Gastrocnemius medialis (tissue), 4 donors: ENCODE data around the gene UTP20.

Source experiments
- CTCF ChIP-seq, 5 experiments: fragments of 450-650 bp in 3 of 5; fragments of 200-600 bp in 2 of 5; sonication (generic) in 2 of 5; IDR thresholded peaks in 4 of 5; conservative IDR thresholded peaks in 1 of 5; 1 replicate in 4 of 5; 2 replicates in 1 of 5; pipeline ENCODE4 v1.5.1; 2016 to 2019; ENCODE audit warnings: antibody characterized with exemption in 5 of 5, mild to moderate bottlenecking in 3 of 5, moderate library complexity in 3 of 5
- POLR2A ChIP-seq, 2 donors: fragments of 450-650 bp; IDR thresholded peaks; one replicate each; pipeline ENCODE4 v1.6.1; 2017; ENCODE audit warnings: antibody characterized with exemption in 2 of 2, mild to moderate bottlenecking in 2 of 2, moderate library complexity in 2 of 2

GRCh38 chr12:101361455-101361854, 81.5 kb downstream of the UTP20 start:
- TF ChIP-seq POLR2A (IDR thresholded peaks at IDR 0.05) = no peak
- no peak for TF ChIP-seq CTCF (IDR thresholded peaks at IDR 0.05 in 4 of 5, conservative IDR thresholded peaks at IDR 0.05 in 1 of 5)
